ENCODE results near the gene EMSY. TPM values are rescaled to one million over a fixed set of nuclear protein-coding genes. Genes with fewer than 3 reads are reported as not detected.

Gene EMSY
- total RNA-seq, 2 experiments from 2014 or later = 29.0 to 31.4 TPM

- ChIA-PET CTCF (no interaction called here), POLR2A (no interaction called here)
- ATAC-seq (no peak), DNase-seq (no peak)
- H3K4me1 Mint-ChIP-seq (ENCODE audit: low read depth) = peaks cover 29% of the 10 kb centered on the region
- TF ChIP-seq, protein P1, sequence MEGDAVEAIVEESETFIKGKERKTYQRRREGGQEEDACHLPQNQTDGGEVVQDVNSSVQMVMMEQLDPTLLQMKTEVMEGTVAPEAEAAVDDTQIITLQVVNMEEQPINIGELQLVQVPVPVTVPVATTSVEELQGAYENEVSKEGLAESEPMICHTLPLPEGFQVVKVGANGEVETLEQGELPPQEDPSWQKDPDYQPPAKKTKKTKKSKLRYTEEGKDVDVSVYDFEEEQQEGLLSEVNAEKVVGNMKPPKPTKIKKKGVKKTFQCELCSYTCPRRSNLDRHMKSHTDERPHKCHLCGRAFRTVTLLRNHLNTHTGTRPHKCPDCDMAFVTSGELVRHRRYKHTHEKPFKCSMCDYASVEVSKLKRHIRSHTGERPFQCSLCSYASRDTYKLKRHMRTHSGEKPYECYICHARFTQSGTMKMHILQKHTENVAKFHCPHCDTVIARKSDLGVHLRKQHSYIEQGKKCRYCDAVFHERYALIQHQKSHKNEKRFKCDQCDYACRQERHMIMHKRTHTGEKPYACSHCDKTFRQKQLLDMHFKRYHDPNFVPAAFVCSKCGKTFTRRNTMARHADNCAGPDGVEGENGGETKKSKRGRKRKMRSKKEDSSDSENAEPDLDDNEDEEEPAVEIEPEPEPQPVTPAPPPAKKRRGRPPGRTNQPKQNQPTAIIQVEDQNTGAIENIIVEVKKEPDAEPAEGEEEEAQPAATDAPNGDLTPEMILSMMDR (IDR thresholded peaks at IDR 0.05) = no peak
- intact Hi-C loops (cut with micrococcal nuclease) = loop anchor here (5.0 kb wide), 1 partner anchor 76 kb away; the partner anchor contains the start of gene LRRC32
- no peaks in the 10 kb centered on the region for H3K9me3 Mint-ChIP-seq
- peaks cover 4% of the 10 kb centered on the region for H3K27me3 Mint-ChIP-seq
- H3K4me3 Mint-ChIP-seq = no peak overlapping the region
- H3K27ac Mint-ChIP-seq = no peak overlapping the region
- H3K36me3 Mint-ChIP-seq (ENCODE audit: low read depth) = no peaks in the 10 kb centered on the region
These were observed 151.8 kb downstream of the EMSY start for GRCh38 chr11:76596652-76597051.

GRCh38 chr11:76597533-76598425 is 153.0 kb downstream of the EMSY start:
- ATAC-seq (peak; percentile 70), DNase-seq (peak; percentile 38)
- intact Hi-C loops (cut with micrococcal nuclease) = loop anchor here (5.0 kb wide), 1 partner anchor 75 kb away; the partner anchor contains the start of gene LRRC32
- no peaks in the 10 kb centered on the region for H3K36me3 Mint-ChIP-seq (ENCODE audit: low read depth)
- CTCF ChIA-PET = interaction anchor here (0.8 to 3.6 kb wide), 9 partner anchors 8 to 84 kb away, joined by 3 to 45 read pairs (median 7); no protein-coding TSS in a partner anchor
- TF ChIP-seq, protein P1 (IDR thresholded peaks at IDR 0.05) = no peak
- H3K9me3 Mint-ChIP-seq = no peaks in the 10 kb centered on the region
- no peak overlapping the region for H3K27ac Mint-ChIP-seq
- H3K4me1 Mint-ChIP-seq (ENCODE audit: low read depth) = peaks cover 26% of the 10 kb centered on the region
- POLR2A ChIA-PET = no interaction called here
- peaks cover 3% of the 10 kb centered on the region for H3K27me3 Mint-ChIP-seq
- H3K4me3 Mint-ChIP-seq = no peak overlapping the region

GRCh38 chr11:76598426-76598839 is 153.6 kb downstream of the EMSY start:
- H3K27ac Mint-ChIP-seq = peak overlapping the region; percentile 63
- TF ChIP-seq, protein P1 (IDR thresholded peaks at IDR 0.05) = peak; percentile 56
- H3K4me1 Mint-ChIP-seq (ENCODE audit: low read depth) = peaks cover 19% of the 10 kb centered on the region
- peaks cover 3% of the 10 kb centered on the region for H3K27me3 Mint-ChIP-seq
- H3K4me3 Mint-ChIP-seq = no peak overlapping the region
- CTCF ChIA-PET = interaction anchor here (0.6 to 3.6 kb wide), 18 partner anchors 9 to 100 kb away, joined by 3 to 45 read pairs (median 4); no protein-coding TSS in a partner anchor
- ATAC-seq (peak; percentile 87), DNase-seq (peak; percentile 65)
- H3K9me3 Mint-ChIP-seq = no peaks in the 10 kb centered on the region
- POLR2A ChIA-PET = interaction anchor here (0.8 kb wide), 1 partner anchor 16 kb away, joined by 3 read pairs; no protein-coding TSS in a partner anchor
- H3K36me3 Mint-ChIP-seq (ENCODE audit: low read depth) = no peaks in the 10 kb centered on the region
- intact Hi-C loops (cut with micrococcal nuclease) = loop anchor here (5.0 kb wide), 1 partner anchor 74 kb away; the partner anchor contains the start of gene LRRC32

DNA sequence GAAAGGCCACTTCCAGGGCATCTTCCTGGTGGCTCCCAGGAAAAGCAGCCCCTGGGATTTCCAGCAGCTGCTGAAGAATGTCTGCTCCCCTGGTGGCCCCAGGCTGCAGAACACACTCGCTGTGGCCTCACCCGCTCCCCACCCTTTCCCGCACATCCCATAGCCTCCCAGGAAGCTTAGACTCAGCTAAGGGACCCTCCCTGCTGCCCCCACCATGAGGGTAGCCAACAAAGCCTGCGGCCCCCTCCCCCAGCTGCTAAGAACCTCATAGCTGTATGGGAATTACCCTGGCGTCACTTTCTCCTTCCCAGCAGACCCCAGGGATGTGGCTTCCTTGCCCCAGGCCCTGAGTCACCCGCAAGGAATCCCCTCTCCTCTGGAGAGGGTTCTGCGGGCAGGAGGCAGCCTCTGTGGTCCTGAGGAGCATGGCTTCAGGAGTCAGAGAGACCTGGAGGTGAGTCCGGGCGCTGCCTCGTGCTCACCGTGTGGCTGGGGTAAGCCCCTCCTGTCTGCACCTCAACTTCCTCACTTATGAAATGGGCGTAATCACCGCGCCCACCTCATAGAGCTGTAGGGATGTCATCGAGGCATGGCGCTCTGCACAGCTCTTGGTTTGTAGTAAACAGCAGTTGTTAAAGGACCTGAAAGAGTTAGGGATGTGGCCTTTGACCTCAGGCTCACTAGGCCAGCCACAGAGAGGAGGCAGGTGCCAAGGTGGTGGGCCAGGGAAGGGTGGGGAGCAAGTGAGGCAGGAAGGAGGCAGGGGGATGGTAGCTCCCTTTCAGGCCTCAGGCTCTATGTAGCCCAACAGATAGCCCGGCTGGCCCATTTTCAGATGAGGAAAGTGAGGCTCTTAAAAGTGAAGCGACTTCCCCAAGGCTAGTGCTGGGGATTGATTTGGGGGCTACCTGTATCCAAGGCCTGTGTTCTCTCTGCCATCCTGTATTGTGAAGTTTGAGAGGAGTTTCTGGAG is 154.5 kb downstream of the EMSY start:
- CTCF ChIA-PET = interaction anchor here (0.6 to 3.6 kb wide), 17 partner anchors 9 to 99 kb away, joined by 3 to 45 read pairs (median 5); no protein-coding TSS in a partner anchor
- Mint-ChIP-seq H3K27ac (no peak overlapping the region), H3K4me3 (no peak overlapping the region), H3K9me3 (no peaks in the 10 kb centered on the region), H3K4me1 (ENCODE audit: low read depth) (peaks cover 16% of the 10 kb centered on the region), H3K27me3 (peaks cover 1% of the 10 kb centered on the region), H3K36me3 (ENCODE audit: low read depth) (no peaks in the 10 kb centered on the region)
- POLR2A ChIA-PET = interaction anchor here (0.8 kb wide), 1 partner anchor 15 kb away, joined by 3 read pairs; no protein-coding TSS in a partner anchor
- intact Hi-C loops (cut with micrococcal nuclease) = loop anchor here (5.0 kb wide), 1 partner anchor 73 kb away; the partner anchor contains the start of gene LRRC32
- ATAC-seq (no peak), DNase-seq (no peak)
- TF ChIP-seq, protein P1 (IDR thresholded peaks at IDR 0.05) = peak; percentile 8
